HepG2 (cell line): ENCODE data around the gene MBD2. TPM values are rescaled to one million over a fixed set of nuclear protein-coding genes. Genes with fewer than 3 reads are reported as not detected.

Source experiments
- CTCF ChIP-seq: sonication (generic); formaldehyde crosslinking; IDR thresholded peaks from 2 replicates; pipeline ENCODE4 v1.5.0; 2020; ENCODE audit warnings: mild to moderate bottlenecking, missing genetic modification reagents, moderate library complexity
- GPBP1L1 ChIP-seq: sonication (generic); formaldehyde crosslinking; IDR thresholded peaks from 2 replicates; pipeline ENCODE4 v1.5.0; 2020; ENCODE audit warnings: mild to moderate bottlenecking, missing genetic modification reagents
- HHEX ChIP-seq: IDR thresholded peaks from 2 replicates; pipeline ENCODE4 v1.6.1; 2016; ENCODE audit warnings: control low read depth
- HMG20A ChIP-seq: IDR thresholded peaks from 2 replicates; pipeline ENCODE4 v1.6.1; 2016; ENCODE audit warnings: borderline replicate concordance
- KDM1A ChIP-seq: IDR thresholded peaks from 2 replicates; pipeline ENCODE4 v1.6.1; 2016; ENCODE audit warnings: missing compliant biosample characterization
- KLF12 ChIP-seq: sonication (generic); formaldehyde crosslinking; IDR thresholded peaks from 2 replicates; pipeline ENCODE4 v1.4.0; 2020; ENCODE audit warnings: missing genetic modification reagents, borderline replicate concordance
- MBNL3 ChIP-seq: fragments of 250-450 bp; sonication (Bioruptor Pico); conservative IDR thresholded peaks from 2 replicates; pipeline ENCODE4 v1.8.0; 2022; ENCODE audit warnings: mild to moderate bottlenecking, inconsistent platforms
- MED13 ChIP-seq: sonication (generic); formaldehyde crosslinking; IDR thresholded peaks from 2 replicates; pipeline ENCODE4 v1.5.0; 2020; ENCODE audit warnings: missing genetic modification reagents
- NFYC ChIP-seq: IDR thresholded peaks from 2 replicates; pipeline ENCODE4 v1.6.1; 2016; ENCODE audit warnings: missing genetic modification reagents, missing compliant biosample characterization
- ONECUT2 ChIP-seq: sonication (generic); formaldehyde crosslinking; IDR thresholded peaks from 2 replicates; pipeline ENCODE4 v1.4.0; 2020; ENCODE audit warnings: missing genetic modification reagents
- PCBP2 ChIP-seq: fragments of 200-400 bp; formaldehyde crosslinking; optimal IDR thresholded peaks from 2 replicates; pipeline ENCODE3; 2018; ENCODE audit warnings: low read length, low read depth; ENCODE audit not compliant: poor library complexity, severe bottlenecking
- RAD51 ChIP-seq: fragments of 450-650 bp; IDR thresholded peaks from 2 replicates; pipeline ENCODE4 v1.6.1; 2016; ENCODE audit warnings: borderline replicate concordance
- SCMH1 ChIP-seq: sonication (generic); formaldehyde crosslinking; IDR thresholded peaks from 2 replicates; pipeline ENCODE4 v1.9.0; 2021; ENCODE audit warnings: missing genetic modification reagents, mild to moderate bottlenecking, borderline replicate concordance
- SMAD9 ChIP-seq: sonication (generic); formaldehyde crosslinking; IDR thresholded peaks from 2 replicates; pipeline ENCODE4 v1.5.1; 2020; ENCODE audit warnings: mild to moderate bottlenecking, missing genetic modification reagents
- SOX6 ChIP-seq, 2 experiments: fragments of 450-650 bp in 1 of 2; sonication (generic) in 1 of 2; formaldehyde crosslinking in 1 of 2; IDR thresholded peaks; 2 replicates each; pipeline versions ENCODE4 v1.4.0 to v1.6.1; 2017 to 2020; ENCODE audit warnings: antibody characterized with exemption in 1 of 2, mild to moderate bottlenecking in 1 of 2, missing genetic modification reagents in 1 of 2
- SP1 ChIP-seq, 2 experiments: fragments of 450-650 bp in 1 of 2; sonication (generic) in 1 of 2; formaldehyde crosslinking in 1 of 2; IDR thresholded peaks; 2 replicates each; pipeline versions ENCODE4 v1.4.0 to v1.6.1; 2016 to 2020; ENCODE audit warnings: missing genetic modification reagents in 1 of 2
- SRSF1 ChIP-seq: fragments of 200-400 bp; formaldehyde crosslinking; optimal IDR thresholded peaks from 2 replicates; pipeline ENCODE3; 2017; ENCODE audit warnings: mild to moderate bottlenecking, low read depth, low read length, moderate library complexity
- THAP11 ChIP-seq: IDR thresholded peaks from 2 replicates; pipeline ENCODE4 v1.6.1; 2016; ENCODE audit warnings: missing biosample characterization, missing genetic modification reagents
- ZMYM4 ChIP-seq: sonication (generic); formaldehyde crosslinking; IDR thresholded peaks from 2 replicates; pipeline ENCODE4 v1.8.1; 2023; ENCODE audit warnings: mild to moderate bottlenecking, missing genetic modification reagents
- ZNF207 ChIP-seq: fragments of 450-650 bp; IDR thresholded peaks from 2 replicates; pipeline ENCODE4 v1.6.1; 2016; ENCODE audit warnings: antibody characterized with exemption, borderline replicate concordance
- ZNF563 ChIP-seq: sonication (generic); formaldehyde crosslinking; IDR thresholded peaks from 2 replicates; pipeline ENCODE4 v1.8.0; 2022; ENCODE audit warnings: mild to moderate bottlenecking, moderate library complexity, missing genetic modification reagents
- ZNF564 ChIP-seq: sonication (generic); formaldehyde crosslinking; IDR thresholded peaks from 2 replicates; pipeline ENCODE4 v1.8.1; 2023; ENCODE audit warnings: mild to moderate bottlenecking, missing genetic modification reagents
- ZNF598 ChIP-seq: sonication (generic); formaldehyde crosslinking; IDR thresholded peaks from 2 replicates; pipeline ENCODE4 v1.5.1; 2020; ENCODE audit warnings: mild to moderate bottlenecking, missing genetic modification reagents, borderline replicate concordance
- ZNF616 ChIP-seq: sonication (generic); formaldehyde crosslinking; IDR thresholded peaks from 2 replicates; pipeline ENCODE4 v1.5.0; 2020; ENCODE audit warnings: low read depth, mild to moderate bottlenecking, missing genetic modification reagents
- ZNF740 ChIP-seq: sonication (generic); formaldehyde crosslinking; IDR thresholded peaks from 2 replicates; pipeline ENCODE4 v1.4.0; 2020; ENCODE audit warnings: missing genetic modification reagents
- ZNF841 ChIP-seq: sonication (generic); formaldehyde crosslinking; IDR thresholded peaks from 2 replicates; pipeline ENCODE4 v1.8.1; 2023; ENCODE audit warnings: missing genetic modification reagents, borderline replicate concordance
- ZUFSP ChIP-seq: sonication (generic); formaldehyde crosslinking; IDR thresholded peaks from 2 replicates; pipeline ENCODE4 v1.9.0; 2021; ENCODE audit warnings: missing genetic modification reagents, mild to moderate bottlenecking, borderline replicate concordance
- polyA plus RNA-seq, 8 experiments: library from polyadenylated mRNA; depleted of rRNA in 3 of 8; stranded (reverse) in 7 of 8; unstranded in 1 of 8; fragments of >200 nt; fragmentation: Illumina TruSeq in 4 of 8; extraction: Trizol in 4 of 8; gene quantifications; 2 replicates each; pipeline versions ENCODE4 v1.2.1 to v1.2.3, GENCODE V29; 2011 to 2016; ENCODE audit warnings: low read depth in 4 of 8, missing spikeins in 1 of 8, mixed read lengths in 1 of 8; ENCODE audit not compliant: insufficient read depth in 1 of 8
- total RNA-seq, 5 experiments: library from RNA; depleted of rRNA; stranded (reverse); fragments of >200 nt; fragmentation: Illumina TruSeq; extraction: Trizol; gene quantifications; 2 replicates each; pipeline ENCODE4 v1.2.3, GENCODE V29; 2016; ENCODE audit warnings: low read depth in 1 of 5
- TF ChIP-seq, protein P1 (sequence below): sonication (generic); formaldehyde crosslinking; IDR thresholded peaks from 2 replicates; pipeline ENCODE4 v1.4.0; 2020; ENCODE audit warnings: missing genetic modification reagents

MBD2 gene
- total and polyA plus RNA-seq, 2 of the 13 experiments (the other 11 are each of a cell fraction or from before 2014, with no cell fraction given): 19.1 to 38.5 TPM

DNA sequence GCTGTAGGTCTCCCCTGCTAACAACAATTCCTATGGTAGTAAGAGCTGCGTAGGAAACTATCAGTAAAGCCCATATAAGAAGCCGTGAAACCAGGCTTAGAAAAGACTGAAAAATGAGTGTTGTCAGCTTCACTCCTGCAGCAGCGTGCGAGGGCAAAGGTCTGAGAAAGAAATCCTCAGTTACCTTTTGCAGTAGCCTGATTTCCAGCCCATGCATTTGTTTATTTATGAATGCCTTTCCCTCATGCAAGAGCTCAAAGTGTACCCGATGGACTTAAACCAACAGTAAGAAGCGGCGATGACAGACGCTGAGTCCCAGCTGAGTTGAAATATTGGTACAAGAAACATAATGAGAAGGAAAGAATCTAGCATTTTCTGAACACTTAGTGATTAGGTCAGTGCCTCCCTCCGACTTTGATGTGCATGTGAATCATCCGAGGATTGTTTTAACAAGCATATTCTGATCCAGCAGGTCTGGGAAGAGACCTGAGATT, 29.8 kb upstream of the MBD2 start (continued):
- TF ChIP-seq CTCF: no peak
- TF ChIP-seq ZMYM4: peak; percentile 76
- no peak for TF ChIP-seq GPBP1L1 (CRISPR knock-in tag)
- TF ChIP-seq ZNF841 (CRISPR knock-in tag): no peak
- no peak for TF ChIP-seq MED13
- TF ChIP-seq RAD51: no peak
- TF ChIP-seq, protein P1, sequence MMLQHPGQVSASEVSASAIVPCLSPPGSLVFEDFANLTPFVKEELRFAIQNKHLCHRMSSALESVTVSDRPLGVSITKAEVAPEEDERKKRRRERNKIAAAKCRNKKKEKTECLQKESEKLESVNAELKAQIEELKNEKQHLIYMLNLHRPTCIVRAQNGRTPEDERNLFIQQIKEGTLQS (CRISPR knock-in tag): peak; percentile 63; the same call in 1 of the 2 replicates
- no peak for TF ChIP-seq SRSF1
- TF ChIP-seq ZNF207: no peak
- TF ChIP-seq HMG20A: peak; percentile 87
- TF ChIP-seq ZUFSP (CRISPR knock-in tag): no peak
- TF ChIP-seq ZNF563: no peak
- TF ChIP-seq KLF12 (CRISPR knock-in tag): 0 out of 2 replicates have a peak, but pooled peaks have one; percentile 21
- TF ChIP-seq ZNF564 (CRISPR knock-in tag): no peak
- no peak for TF ChIP-seq SCMH1 (CRISPR knock-in tag)
- TF ChIP-seq THAP11 (CRISPR knock-in tag): peak; percentile 31; the same call in 1 of the 2 replicates
- TF ChIP-seq HHEX (CRISPR knock-in tag): no peak
- TF ChIP-seq ZNF598 (CRISPR knock-in tag): no peak
- no peak for TF ChIP-seq KDM1A (CRISPR knock-in tag)
- no peak for TF ChIP-seq ZNF616 (CRISPR knock-in tag)
- no peak for TF ChIP-seq ONECUT2
- no peak for TF ChIP-seq SMAD9
- TF ChIP-seq MBNL3 (CRISPR knock-in tag): no peak
- no peak for TF ChIP-seq NFYC (CRISPR knock-in tag)
- TF ChIP-seq SP1 (IDR thresholded peaks at IDR 0.05): no peak
- TF ChIP-seq SP1 (CRISPR knock-in tag; IDR thresholded peaks at IDR 0.05): no peak
- no peak for TF ChIP-seq ZNF740 (CRISPR knock-in tag)
- no peak for TF ChIP-seq SOX6 (IDR thresholded peaks at IDR 0.05)
- peak; percentile 80; the same call in 1 of the 2 replicates for TF ChIP-seq SOX6 (CRISPR knock-in tag; IDR thresholded peaks at IDR 0.05)
- no peak for TF ChIP-seq PCBP2
